Fibroblast of the aortic adventitia (primary cell): ENCODE results near the gene CDC42EP2. TPM values are rescaled to one million over a fixed set of nuclear protein-coding genes. Genes with fewer than 3 reads are reported as not detected.
A peak's percentile ranks its signal among the peaks of the same experiment; 100 is the strongest.

Source experiments
- DNase-seq: peaks from one replicate; pipeline ENCODE4 v3.0.0-alpha.2; 2010; ENCODE audit warnings: low read depth
- H3K4me3 ChIP-seq: 2 replicates; pipeline ENCODE4 v1.5.1; 2011; ENCODE audit warnings: low read depth, mild to moderate bottlenecking, control low read depth, low read length, moderate library complexity
- total RNA-seq: library from RNA; depleted of rRNA; stranded (reverse); fragments of >200 nt; gene quantifications from 2 replicates; pipeline ENCODE4 v1.2.3, GENCODE V29; 2012; ENCODE audit warnings: low replicate concordance
- TF ChIP-seq, protein P1 (sequence below): IDR thresholded peaks from 2 replicates; pipeline ENCODE4 v1.5.1; 2011; ENCODE audit warnings: mild to moderate bottlenecking, low read length, control low read depth, inconsistent platforms; ENCODE audit not compliant: insufficient read depth

Gene CDC42EP2
- total RNA-seq, 1 donor: 28.0 TPM

DNA sequence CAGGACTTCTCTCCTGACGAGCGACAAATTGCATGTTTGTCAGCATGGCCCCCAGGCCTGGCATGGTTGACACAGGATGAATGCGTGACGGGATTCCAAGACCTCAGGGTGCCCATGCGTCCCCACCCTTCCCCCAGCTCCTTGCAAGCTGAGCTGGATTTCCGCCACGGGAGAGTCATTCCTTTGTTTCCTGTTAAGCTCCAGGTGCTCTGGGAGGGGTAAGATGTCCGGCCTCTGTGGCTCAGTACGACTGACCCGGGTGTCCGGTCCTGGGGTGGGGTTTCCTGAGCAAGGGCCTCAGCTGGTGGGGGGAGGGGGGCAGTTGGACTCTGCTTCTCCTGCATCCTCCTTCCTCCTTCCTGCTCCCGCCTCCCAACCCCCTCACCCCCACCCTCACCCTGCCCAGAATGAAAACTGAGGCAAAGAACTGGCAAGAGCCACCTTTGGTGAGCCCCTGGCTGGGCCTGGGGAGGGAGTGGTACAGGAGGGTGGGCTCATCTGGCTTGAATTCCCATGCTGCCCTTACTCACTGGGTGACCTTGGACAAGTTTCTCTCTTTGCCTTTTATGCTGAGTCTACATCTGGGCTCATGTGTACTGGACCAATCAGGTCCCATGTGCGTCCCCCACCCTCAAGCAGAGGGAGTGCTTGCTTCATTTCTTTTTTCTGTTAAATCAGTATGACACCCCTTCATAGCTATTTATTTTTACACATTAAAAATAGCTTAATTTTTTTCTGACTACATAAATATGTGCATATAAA, 2.5 kb downstream of the CDC42EP2 start:
- H3K4me3 ChIP-seq: peak overlapping the region; percentile 95
- TF ChIP-seq, protein P1, sequence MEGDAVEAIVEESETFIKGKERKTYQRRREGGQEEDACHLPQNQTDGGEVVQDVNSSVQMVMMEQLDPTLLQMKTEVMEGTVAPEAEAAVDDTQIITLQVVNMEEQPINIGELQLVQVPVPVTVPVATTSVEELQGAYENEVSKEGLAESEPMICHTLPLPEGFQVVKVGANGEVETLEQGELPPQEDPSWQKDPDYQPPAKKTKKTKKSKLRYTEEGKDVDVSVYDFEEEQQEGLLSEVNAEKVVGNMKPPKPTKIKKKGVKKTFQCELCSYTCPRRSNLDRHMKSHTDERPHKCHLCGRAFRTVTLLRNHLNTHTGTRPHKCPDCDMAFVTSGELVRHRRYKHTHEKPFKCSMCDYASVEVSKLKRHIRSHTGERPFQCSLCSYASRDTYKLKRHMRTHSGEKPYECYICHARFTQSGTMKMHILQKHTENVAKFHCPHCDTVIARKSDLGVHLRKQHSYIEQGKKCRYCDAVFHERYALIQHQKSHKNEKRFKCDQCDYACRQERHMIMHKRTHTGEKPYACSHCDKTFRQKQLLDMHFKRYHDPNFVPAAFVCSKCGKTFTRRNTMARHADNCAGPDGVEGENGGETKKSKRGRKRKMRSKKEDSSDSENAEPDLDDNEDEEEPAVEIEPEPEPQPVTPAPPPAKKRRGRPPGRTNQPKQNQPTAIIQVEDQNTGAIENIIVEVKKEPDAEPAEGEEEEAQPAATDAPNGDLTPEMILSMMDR: no peak
- DNase-seq: peak; percentile 97

DNA sequence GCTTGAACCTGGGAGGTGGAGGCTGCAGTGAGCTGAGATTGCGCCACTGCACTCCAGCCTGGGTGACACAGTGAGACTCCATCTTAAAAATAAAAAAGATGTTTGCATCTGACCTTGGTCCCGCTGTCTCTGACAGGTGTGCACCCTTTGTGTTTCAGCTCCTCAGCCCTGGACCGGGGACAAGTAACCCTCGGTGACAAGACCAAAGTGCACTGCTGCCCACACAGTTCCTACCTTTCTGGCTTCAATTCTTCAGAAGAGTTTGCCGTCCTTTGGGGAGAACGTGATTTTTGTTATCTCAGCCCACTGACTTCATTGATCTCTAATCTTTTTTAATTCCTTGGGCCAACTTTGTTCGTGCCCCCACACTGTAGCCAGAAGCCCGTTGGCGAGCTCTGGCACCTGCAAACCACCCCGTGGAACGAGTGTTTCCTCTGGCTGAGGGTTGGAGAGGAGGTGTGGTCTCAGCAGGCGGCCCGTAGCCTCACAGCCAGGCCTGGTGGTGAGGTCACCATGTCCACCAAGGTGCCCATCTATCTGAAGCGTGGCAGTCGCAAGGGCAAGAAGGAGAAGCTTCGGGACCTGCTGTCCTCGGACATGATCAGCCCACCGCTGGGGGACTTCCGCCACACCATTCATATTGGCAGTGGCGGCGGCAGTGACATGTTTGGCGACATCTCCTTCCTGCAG, 5.9 kb downstream of the CDC42EP2 start:
- TF ChIP-seq, protein P1: no peak
- H3K4me3 ChIP-seq: no peak overlapping the region

DNA sequence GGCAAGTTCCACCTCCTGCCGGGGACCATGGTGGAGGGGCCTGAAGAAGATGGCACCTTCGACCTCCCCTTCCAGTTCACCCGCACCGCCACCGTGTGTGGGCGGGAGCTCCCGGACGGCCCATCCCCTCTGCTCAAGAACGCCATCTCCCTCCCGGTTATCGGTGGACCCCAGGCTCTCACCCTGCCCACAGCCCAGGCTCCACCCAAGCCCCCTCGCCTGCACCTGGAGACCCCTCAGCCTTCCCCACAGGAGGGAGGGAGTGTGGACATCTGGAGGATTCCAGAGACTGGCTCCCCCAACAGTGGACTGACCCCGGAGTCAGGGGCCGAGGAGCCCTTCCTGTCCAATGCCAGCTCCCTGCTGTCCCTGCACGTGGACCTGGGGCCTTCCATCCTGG, 6.4 kb downstream of the CDC42EP2 start:
- no peak overlapping the region for H3K4me3 ChIP-seq
- DNase-seq: no peak
- TF ChIP-seq, protein P1: no peak

More for the DNA sequence above, 5.9 kb downstream of the CDC42EP2 start:
- DNase-seq: no peak

DNA sequence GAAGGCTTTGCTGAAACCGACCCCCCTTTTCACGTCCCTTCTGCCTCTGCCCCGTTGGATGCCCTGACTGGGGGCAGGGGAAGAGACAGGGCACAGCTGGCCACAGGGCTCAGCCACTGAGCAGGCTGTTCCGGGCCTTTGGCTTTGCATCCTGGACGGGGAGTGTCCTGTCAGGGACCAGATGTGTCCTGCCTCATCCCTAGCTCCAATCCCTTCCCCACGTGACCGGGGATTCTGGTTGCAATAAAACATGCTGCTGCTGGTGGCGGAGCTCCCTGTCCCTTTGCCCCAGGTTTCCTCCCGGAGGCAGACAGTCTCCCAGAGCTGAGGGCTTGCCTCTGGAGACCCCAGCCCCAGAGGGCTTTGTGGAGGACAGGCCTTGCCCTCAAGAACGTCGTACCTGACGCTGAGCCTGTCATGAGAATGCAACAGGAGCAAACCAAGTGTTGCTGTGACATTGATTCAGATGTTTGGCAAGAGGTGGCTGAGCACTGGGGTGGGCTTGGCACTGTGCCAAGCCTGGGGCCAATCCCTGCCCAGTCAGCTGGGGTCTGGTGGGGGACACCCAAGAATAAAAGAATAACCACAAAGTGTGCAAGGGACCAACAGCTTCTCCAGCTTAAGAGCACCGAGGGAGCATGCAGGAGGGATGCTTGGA, 7.3 kb downstream of the CDC42EP2 start:
- TF ChIP-seq, protein P1: no peak
- no peak overlapping the region for H3K4me3 ChIP-seq
- no peak for DNase-seq

DNA sequence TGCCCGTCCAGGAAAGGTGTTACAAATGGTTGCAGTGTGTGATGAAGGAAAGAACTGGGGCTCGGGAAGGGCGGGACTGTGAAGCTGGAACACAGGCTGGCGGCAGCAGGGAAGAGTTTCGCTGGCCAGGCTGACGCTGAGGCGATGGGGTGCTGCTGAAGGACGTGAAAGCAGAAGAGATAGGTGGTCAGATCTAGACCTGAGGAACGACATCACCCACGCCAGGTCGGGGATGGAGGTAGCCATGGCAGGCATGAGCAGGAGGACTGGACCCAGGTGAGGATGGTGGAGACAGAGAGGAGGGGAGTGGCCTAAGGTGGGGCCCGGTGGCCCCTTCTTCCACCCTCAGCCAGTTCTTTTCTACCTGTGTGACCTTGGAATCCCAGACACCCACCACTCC, 9.1 kb downstream of the CDC42EP2 start:
- H3K4me3 ChIP-seq: no peak overlapping the region
- no peak for DNase-seq
- TF ChIP-seq, protein P1: no peak

DNA sequence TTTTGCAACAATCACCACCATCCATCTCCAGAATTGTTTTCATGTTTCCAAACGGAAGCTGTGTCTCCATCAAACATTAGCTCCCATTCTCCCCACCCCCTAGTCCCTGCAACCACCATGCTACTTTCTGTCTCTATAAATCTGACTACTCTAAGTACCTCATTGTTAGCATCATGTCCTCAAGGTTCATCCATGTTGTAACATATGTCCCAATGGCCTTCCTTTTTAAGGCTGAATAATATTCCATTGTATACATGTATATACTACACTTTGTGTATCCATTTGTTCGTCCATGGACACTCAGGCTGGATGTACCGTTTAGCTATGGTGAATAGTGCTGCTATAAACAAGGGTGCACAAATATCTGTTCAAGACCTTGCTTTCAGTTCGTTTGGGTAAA, 10.8 kb downstream of the CDC42EP2 start:
- TF ChIP-seq, protein P1: no peak
- no peak overlapping the region for H3K4me3 ChIP-seq
- no peak for DNase-seq
